HCEC 1CT (cell line): ENCODE results near the gene MEF2C.

Experiments
- DNase-seq: peaks from one replicate; pipeline ENCODE4 v3.0.0-alpha.2; 2017

MEF2C gene

GRCh38 chr5:88746438-88746882, 136.5 kb downstream of the MEF2C start:
- no peak for DNase-seq

- DNase-seq, result no peak
Measured at GRCh38 chr5:88745093-88745696, 137.8 kb downstream of the MEF2C start.

GRCh38 chr5:88743231-88743834, 139.7 kb downstream of the MEF2C start:
- DNase-seq, result peak; percentile 51

GRCh38 chr5:88741964-88742363, 141.0 kb downstream of the MEF2C start:
- DNase-seq, result no peak

GRCh38 chr5:88740604-88741185, 142.3 kb downstream of the MEF2C start:
- no peak for DNase-seq

DNA sequence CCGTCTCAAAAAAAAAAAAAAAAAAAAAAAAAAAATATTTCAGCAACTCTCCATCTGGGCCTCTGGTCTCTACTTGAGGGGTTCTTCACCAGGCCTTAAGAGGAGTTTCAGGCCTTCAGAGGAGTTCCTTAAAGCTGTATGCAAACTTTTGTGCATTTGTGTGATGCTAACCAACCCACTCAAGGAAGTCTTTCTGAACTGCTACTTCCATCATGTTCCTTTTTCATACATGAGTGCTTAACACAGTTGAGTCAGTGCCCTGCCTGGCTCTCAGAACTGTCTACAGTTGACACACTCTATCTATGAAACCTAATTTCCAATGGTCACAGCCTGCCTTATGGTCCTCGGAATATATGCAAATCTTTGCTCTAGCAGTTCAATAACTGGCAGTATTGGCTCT, 146.5 kb downstream of the MEF2C start:
- DNase-seq, result no peak

GRCh38 chr5:88734983-88735382, 148.0 kb downstream of the MEF2C start:
- no peak for DNase-seq

GRCh38 chr5:88734191-88734640, 148.8 kb downstream of the MEF2C start:
- no peak for DNase-seq

GRCh38 chr5:88732862-88733261, 150.1 kb downstream of the MEF2C start:
- DNase-seq, result no peak

DNA sequence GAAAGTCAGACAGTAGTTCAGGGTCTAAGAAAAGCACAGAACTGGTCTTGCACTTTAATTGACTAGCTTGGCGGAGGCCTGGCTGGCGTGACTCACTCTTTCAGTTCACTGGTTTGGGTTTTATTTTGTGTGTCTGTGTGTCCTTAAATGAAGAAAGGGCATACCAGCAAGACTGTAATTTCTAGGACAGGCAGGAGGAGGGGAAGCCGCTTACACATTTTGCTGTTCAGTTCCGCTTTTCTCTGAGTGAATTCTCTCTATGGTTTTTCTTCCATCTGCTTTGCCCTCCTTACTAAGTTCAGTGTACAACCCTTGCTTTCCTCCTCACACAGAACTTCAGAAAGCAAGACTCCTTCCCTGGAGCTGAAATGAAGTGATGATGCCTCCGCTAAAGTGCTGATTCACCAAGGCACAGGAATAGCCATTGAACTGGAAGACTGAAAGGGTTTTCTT, 150.8 kb downstream of the MEF2C start:
- DNase-seq, result no peak

- DNase-seq, result no peak
Measured at GRCh38 chr5:88729829-88730182, 153.2 kb downstream of the MEF2C start.

DNA sequence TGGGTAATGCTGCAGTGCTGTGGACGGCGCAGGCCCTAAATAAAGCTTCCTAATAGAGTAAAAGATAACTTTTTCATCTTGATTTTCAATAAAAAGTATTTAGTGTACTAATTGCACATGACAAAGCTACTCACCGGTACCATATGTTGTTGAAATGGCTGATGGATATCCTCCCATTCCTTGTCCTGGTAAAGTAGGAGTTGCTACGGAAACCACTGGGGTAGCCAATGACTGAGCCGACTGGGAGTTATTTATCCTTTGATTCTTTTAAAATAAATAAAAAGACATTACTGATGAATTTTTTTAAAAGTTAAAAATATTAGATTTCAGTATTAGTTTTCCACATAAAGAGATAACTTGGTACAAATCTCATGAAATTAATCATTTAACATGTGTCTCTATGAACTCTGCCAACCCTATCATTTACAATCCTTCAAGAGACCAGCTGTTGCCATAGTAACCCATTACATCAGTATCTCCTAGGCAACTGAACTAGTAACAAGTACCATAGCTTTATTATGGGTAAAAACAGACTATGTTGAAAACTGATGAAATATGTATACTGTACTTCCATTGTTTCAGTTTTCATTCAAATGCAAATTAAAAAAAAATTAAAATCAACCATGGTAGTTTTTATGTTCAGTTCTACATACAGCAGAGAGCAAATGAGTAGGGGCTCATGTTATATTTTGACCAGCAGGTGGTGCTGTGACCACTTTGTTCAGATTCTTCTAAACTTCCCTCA, 153.7 kb downstream of the MEF2C start:
- DNase-seq, result peak; percentile 67

GRCh38 chr5:88727705-88728313, 155.2 kb downstream of the MEF2C start:
- DNase-seq, result peak; percentile 32

DNA sequence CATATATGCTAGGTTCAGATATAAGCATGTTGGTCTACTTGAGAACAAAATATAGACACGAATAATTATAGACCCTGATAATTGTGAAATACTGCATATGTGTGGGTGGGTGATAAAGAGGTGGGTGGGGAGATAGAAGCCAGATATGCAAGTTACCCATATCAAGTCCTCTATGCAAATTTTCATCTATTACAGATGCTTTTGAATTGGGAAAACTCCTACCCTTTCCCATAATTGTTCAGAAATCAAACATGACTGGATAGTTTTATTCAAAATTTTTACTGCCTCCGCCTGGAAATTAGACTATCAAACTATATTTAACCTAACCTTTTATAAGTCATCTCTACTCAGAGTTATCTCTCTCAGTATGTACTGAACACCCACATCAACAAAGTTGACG, 157.5 kb downstream of the MEF2C start:
- DNase-seq, result no peak

DNA sequence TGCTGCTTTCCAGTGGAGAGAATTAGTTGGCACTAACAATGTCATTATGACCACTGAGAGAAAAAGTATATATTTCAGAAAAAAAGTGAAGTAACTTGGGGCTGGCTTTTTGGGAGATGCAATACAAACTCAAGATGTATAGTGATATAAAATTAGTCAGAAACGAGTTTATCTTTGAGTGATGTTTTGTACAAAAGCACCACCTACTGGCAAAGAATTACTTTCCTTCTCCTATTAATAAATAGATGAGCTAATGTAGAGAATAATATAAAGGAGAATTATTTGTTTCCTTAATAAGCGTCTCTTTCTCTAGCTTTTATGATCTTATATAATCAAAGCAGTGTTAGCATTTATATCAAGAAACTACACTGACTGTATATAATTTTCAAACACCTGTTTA, 158.8 kb downstream of the MEF2C start:
- peak; percentile 24 for DNase-seq

DNA sequence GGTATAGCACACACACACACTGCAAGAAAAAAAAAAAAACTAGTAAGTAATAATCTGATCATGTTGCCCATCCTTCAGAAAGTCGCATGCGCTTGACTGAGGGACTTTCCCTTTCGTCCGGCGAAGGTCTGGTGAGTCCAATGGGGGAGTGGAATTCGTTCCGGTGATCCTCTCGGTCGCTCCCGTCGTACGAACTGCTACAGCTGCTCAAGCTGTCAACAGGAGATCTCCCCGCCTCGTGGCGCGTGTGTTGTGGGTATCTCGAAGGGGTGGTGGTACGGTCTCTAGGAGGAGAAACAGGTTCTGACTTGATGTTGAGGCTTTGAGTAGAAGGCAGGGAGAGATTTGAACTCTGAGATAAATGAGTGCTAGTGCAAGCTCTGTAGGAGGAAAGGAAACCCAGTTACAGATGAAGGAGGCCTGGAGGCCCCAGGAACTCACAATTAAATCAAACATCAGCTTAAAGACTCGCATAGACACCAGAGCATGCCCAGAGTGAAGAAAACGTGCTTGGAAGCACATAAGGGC, 160.4 kb downstream of the MEF2C start:
- DNase-seq, result no peak

- no peak for DNase-seq
Measured at GRCh38 chr5:88719434-88719833, 163.6 kb downstream of the MEF2C start.

DNA sequence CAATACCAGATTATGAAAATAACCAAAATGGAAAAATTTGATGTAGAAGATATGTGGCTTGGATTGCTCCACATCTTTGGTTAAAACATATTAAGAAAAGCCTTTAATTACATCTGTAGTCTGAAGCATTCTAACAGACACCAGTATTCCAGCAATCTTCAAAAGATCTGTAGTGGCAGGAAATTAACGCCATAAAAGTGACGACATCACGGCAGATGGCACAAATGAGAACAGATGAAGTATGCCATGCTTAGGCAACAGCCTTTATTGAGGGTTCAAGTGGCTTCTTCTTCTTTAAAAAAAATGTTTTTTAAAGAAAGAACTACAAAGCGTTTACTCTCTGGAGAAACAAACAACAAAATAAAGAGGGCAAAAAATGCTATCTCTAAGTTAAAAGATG, 164.2 kb downstream of the MEF2C start:
- DNase-seq, result no peak

- DNase-seq, result no peak
Measured at GRCh38 chr5:88716101-88716500, 166.9 kb downstream of the MEF2C start.

- no peak for DNase-seq
Measured at GRCh38 chr5:88715503-88715902, 167.5 kb downstream of the MEF2C start.

DNA sequence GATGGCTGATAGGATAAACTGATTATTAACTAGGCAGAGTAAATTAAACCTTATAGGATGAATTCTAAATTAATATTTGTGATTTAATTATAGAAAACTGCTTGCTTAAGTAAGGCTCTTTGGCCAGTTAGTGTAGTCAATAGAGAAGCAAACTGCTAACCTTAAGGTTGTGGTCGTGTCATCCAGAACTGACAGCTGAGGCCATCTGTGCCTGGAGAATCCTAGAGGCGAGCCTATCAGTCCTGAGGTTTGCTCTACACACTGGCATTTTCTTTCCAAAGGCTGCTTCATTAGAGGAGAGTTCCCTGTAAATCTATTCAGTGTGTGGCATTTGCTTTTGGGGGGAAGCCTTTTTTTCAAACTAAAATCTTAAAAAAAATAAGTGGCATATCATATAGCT, 169.2 kb downstream of the MEF2C start:
- DNase-seq, result no peak

DNA sequence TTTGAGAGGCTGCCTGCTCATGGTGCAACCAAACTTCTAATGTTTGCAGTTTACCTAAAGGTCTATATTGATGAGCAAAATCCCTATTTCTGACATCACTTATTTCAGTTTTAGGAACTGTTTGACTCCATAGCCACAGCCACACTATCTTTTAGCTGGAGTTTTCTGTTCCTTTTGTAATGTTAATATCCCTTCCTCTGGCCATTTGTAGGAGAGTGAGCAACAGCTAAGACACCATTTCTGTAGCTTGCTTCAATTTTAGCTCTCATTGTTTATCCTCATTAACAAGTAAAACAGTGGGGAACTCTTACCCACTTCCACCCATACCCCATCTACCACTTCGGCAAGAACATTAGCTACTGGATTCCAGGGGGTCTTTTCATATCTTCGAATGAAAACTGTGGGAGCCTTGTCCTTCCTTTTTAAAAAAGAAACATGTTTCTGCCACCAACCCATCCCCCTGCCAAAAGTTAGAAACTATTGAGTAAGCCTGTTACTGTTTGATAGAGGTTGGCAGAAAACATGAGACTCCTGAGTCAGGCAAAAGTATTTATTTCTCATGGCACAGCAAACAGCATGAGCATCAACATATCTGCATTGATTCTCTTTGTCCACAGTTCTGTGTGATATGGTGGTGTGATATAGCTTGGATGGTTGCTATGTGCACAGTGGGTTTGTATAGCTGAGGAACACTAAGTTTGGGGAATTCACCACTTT, 174.1 kb downstream of the MEF2C start:
- no peak for DNase-seq
